Measurements from ENCODE around the gene ZNF592.

GRCh38 chr15:84847382-84847781, 99.0 kb downstream of the ZNF592 start:
- TF ChIP-seq ZBTB33 (CRISPR knock-in tag; IDR thresholded peaks at IDR 0.05) (no peak), CTCF (CRISPR knock-in tag; IDR thresholded peaks at IDR 0.05) (no peak), PRDM10 (CRISPR knock-in tag; IDR thresholded peaks at IDR 0.05; ENCODE audit: low read depth) (no peak), ZSCAN29 (CRISPR knock-in tag; conservative IDR thresholded peaks at IDR 0.05) (no peak), TEAD3 (CRISPR knock-in tag; optimal IDR thresholded peaks at IDR 0.05; ENCODE audit: borderline replicate concordance) (no peak)
